GM21367 (cell line): ENCODE measurements around the gene HSD11B2.
A peak's percentile ranks its signal among the peaks of the same experiment; 100 is the strongest.

Experiments
- ATAC-seq: cut with Tn5 transposase; IDR thresholded peaks from one replicate; pipeline ENCODE4 v1.9.1; 2021; ENCODE audit not compliant: unreplicated experiment

HSD11B2 gene

GRCh38 chr16:67470359-67470758 lies 39.4 kb downstream of the HSD11B2 start:
- ATAC-seq: no peak

DNA sequence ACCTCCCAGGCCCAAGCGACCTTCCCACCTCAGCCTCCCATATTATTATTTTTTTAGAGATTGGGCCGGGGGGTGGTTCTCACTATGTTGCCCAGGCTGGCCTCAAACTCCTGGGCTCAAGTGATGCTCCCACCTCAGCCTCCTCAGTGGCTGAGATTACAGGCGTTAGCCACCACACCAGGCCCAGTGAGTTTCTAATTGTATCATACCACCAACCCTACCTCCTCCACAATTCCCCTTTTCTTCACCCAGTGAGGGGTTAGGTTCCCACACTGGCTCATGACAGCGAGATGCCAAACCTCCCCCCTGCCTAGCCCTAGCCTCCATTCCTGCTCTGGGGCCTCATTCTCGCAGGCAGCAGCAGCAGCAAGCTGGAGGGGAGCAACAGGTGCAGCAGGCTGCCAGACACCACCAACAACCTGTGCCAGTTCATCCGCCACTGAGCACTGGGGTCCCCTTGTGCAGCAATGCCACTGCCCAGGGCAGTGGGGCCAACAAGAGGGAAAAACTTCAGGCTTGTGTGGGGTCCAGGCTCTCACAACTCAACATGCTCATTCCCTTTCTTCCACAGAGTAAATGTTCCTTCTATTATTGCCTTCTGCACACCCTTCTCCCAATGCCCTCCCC lies 41.0 kb downstream of the HSD11B2 start:
- ATAC-seq: no peak

DNA sequence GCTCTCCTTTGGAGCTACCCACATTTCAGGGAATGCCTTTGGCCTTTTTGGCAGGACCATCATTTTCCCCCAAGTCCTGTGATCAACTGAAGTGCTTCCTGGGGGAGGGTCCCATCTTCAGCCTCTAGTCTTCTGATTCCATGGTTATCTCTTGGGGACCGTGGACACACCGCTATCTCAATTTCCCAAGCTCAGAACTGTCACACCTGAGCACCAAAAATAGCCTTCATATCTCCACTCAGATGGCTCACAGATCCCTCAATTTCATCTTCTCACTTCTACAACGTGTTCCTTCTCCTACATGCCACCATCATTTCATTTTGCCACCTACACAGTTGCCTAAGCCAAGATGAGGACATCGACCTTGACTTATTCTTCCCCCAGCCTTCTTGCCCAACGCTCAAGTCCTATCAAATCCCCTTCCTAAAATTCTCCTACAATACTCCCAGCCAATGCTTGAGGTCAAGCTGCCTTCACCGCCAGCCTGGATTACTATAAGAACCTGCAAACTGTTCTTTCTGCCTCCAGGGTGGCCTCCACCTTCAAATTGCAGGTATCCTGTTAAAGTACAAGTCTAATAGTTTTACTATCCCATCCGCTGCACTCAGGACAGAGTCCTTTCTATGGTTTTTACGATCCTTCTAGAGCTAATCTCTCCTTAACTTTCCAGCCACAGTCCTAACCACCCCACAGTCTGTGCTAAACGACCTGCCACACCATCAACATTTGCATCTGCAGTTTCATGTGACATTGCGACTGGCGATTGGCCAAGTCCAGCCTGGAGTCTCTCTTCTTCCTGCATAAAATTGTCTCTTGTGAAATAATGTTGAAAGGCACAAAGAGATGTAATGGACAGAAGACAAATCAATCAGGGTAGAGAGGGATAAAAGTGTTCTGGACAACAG lies 43.9 kb downstream of the HSD11B2 start:
- no peak for ATAC-seq

DNA sequence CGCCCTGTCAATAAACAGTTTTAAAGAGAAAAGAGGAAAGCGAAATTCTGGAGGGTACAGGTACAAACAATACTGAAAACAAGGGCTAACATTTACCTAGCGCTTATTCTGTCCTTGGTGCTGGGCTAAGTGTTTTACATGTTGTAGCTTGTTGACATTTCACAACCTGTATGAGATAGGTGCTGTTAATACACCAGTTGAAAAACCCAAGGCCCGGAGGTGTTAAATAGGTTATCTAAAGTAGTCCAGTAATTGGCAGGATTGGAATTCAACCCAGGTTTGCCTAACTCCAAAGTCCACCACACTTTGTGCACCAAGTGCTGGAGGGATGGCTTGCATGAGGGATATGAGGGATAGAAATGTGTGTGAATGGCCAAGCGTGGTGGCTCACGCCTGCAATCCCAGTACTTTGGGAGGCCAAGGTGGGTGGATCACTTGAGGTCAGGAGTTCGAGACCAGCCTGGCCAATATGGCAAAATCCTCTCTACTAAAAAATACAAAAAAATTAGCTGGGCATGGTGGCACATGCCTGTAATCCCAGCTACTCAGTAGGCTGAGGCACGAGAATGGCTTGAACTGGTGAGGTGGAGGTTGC lies 47.1 kb downstream of the HSD11B2 start:
- ATAC-seq: no peak

- ATAC-seq: peak; percentile 75
Observed at GRCh38 chr16:67480833-67481560, 50.1 kb downstream of the HSD11B2 start, which contains the start of gene ATP6V0D1. Gene ATP6V0D1, minus strand, starts transcription at chr16:67481157. Its CDS starts 71 bp downstream, at chr16:67481086.

GRCh38 chr16:67481561-67482232 lies 50.8 kb downstream of the HSD11B2 start:
- no peak for ATAC-seq

DNA sequence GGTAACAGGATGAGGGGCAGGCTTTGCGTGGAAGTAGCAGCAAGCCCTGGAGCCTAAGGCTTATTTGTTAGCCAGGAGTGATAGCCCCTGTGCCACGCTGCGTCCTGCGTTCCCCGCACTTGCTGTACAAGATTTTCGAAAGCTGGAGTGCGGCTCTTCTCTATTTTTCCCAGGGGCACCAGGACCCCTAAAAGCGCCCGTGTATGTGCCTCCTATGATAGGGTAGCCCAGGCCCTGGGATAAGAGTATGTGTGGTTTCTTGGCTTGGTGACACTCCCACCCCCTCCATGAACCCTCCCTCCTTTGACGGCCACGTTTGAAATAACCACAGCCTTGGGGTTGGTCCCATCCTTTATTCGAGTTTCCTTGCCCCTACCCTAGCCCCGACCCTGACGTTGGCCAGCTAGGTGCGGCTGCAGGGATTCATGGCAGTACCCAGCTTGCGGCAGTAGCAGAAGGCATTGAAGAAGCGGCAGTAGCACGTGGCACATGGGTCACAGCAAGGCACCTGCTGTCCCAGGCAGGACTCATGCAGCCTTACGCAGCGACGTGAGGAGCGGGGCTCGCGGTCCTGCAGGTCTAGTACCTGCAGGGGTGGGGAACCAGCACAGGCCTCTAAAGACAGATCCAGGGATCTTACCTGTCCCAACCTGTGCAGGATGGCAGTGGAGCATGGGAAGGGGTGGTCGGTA lies 51.5 kb downstream of the HSD11B2 start:
- no peak for ATAC-seq

- ATAC-seq: no peak
Observed at GRCh38 chr16:67483150-67483549, 52.2 kb downstream of the HSD11B2 start, which contains the start of gene AGRP. Gene AGRP, minus strand, starts transcription at chr16:67483547. Its CDS starts 149 bp downstream, at chr16:67483398.

DNA sequence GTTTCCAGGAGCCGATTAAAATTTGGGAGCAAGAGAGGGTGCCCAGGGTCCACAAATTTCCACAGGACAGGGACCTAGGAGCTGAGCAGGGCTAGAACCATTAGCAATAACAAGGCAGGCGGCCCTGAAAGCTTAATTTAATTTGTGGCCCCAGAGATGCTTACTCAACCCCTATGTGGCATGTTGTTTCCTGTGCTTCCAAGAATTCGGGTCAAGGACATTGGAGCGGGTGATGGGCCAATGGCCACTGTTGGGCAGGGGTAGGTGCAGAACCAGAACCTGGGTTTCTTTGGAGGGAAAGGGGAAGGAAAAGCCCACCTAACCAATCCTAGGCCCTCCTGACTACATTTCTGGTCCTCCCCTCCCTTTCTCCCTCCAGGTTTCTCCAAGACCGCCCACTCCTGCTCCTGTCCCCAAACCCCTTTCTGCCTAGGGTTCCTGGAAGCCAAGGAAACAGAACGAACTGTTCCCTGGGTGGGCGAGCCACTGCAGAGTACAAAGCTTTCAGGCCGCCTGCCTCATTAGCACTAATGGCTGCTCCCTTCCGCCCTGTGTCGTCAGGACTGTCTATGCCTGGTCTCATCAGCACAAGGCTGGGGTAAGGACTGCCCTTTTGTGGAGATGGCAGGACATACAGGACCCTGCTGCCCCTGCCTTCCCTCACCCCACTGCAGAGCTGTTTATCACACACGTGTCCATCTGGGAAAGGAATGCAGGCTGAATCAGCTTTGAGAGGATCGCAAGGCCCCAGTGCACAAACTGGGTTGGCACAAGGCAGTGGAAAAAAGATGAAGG lies 53.0 kb downstream of the HSD11B2 start:
- ATAC-seq: no peak

- no peak for ATAC-seq
Observed at GRCh38 chr16:67486805-67487204, 55.9 kb downstream of the HSD11B2 start.
